Type B pancreatic cell (in vitro differentiated cells): ENCODE results near the gene DTNBP1. TPM values are rescaled to one million over a fixed set of nuclear protein-coding genes. Genes with fewer than 3 reads are reported as not detected.

Experiments
- DNase-seq: peaks from one replicate; pipeline ENCODE4 v3.0.0; 2021; ENCODE audit warnings: mixed read lengths; ENCODE audit not compliant: unreplicated experiment; ENCODE audit errors: extremely low spot score
- H3K27ac Mint-ChIP-seq: 2 replicates; pipeline ENCODE4 v1.8.0; 2021; ENCODE audit warnings: mild to moderate bottlenecking, mixed read lengths
- H3K27me3 Mint-ChIP-seq: 2 replicates; pipeline ENCODE4 v1.8.0; 2021; ENCODE audit warnings: mixed read lengths
- H3K36me3 Mint-ChIP-seq: 2 replicates; pipeline ENCODE4 v1.8.0; 2021; ENCODE audit warnings: mixed read lengths
- H3K4me1 Mint-ChIP-seq: one replicate; pipeline ENCODE4 v1.8.0; 2021; ENCODE audit warnings: mixed read lengths; ENCODE audit not compliant: unreplicated experiment
- H3K4me3 Mint-ChIP-seq: 2 replicates; pipeline ENCODE4 v1.8.0; 2021; ENCODE audit warnings: mild to moderate bottlenecking, mixed read lengths
- H3K9me3 Mint-ChIP-seq: 2 replicates; pipeline ENCODE4 v1.8.0; 2021; ENCODE audit warnings: mixed read lengths
- CTCF ChIP-seq: fragments of 200-600 bp; sonication (generic); conservative IDR thresholded peaks from 2 replicates; pipeline ENCODE4 v1.5.0; 2021; ENCODE audit warnings: antibody characterized with exemption, mild to moderate bottlenecking
- total RNA-seq: library from RNA; stranded (reverse); gene quantifications from 2 replicates; pipeline ENCODE4 v1.2.1, GENCODE V29; 2021; ENCODE audit warnings: low replicate concordance

Gene DTNBP1
- total RNA-seq, 1 donor from 2014 or later = 11.6 TPM

GRCh38 chr6:15616261-15616660 is 46.6 kb downstream of the DTNBP1 start:
- Mint-ChIP-seq H3K27ac (no peak overlapping the region), H3K4me3 (no peak overlapping the region), H3K27me3 (no peaks in the 10 kb centered on the region), H3K4me1 (peaks cover 14% of the 10 kb centered on the region), H3K36me3 (peaks cover 23% of the 10 kb centered on the region), H3K9me3 (no peaks in the 10 kb centered on the region)
- no peak for TF ChIP-seq CTCF
- no peak for DNase-seq

- Mint-ChIP-seq H3K27ac (peak overlapping the region; percentile 43), H3K4me1 (peaks cover 9% of the 10 kb centered on the region), H3K27me3 (no peaks in the 10 kb centered on the region), H3K36me3 (peaks cover 24% of the 10 kb centered on the region), H3K9me3 (no peaks in the 10 kb centered on the region), H3K4me3 (no peak overlapping the region)
- no peak for TF ChIP-seq CTCF
- no peak for DNase-seq
These were observed 47.0 kb downstream of the DTNBP1 start for GRCh38 chr6:15615802-15616201.

- no peaks in the 10 kb centered on the region for H3K27me3 Mint-ChIP-seq
- H3K27ac Mint-ChIP-seq = no peak overlapping the region
- TF ChIP-seq CTCF = no peak
- no peak for DNase-seq
- H3K4me3 Mint-ChIP-seq = no peak overlapping the region
- peaks cover 9% of the 10 kb centered on the region for H3K4me1 Mint-ChIP-seq
- peaks cover 24% of the 10 kb centered on the region for H3K36me3 Mint-ChIP-seq
- H3K9me3 Mint-ChIP-seq = no peaks in the 10 kb centered on the region
These were observed 48.6 kb downstream of the DTNBP1 start for GRCh38 chr6:15614277-15614676.

DNA sequence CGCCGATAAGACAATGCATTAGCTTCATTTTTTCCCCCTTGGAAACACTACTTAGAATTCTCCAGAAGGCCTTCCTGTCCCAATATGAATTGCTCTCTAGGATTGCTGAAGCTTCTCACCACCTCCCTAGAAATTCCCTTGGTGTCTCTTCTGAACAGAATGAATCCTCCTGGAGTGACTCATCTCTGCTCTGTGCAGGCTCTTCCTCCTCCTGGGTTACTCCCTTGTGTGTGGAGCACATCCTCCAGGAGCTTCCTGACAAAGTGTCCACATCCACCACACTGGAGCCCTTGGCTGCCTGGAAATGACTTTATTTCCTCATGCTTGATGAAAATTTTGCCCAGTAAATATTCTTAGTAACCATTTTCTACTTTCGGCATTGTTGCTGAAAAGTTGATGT is 54.4 kb downstream of the DTNBP1 start:
- H3K27me3 Mint-ChIP-seq = no peaks in the 10 kb centered on the region
- H3K27ac Mint-ChIP-seq = no peak overlapping the region
- no peak overlapping the region for H3K4me3 Mint-ChIP-seq
- H3K36me3 Mint-ChIP-seq = peaks cover 10% of the 10 kb centered on the region
- no peak for DNase-seq
- H3K9me3 Mint-ChIP-seq = no peaks in the 10 kb centered on the region
- H3K4me1 Mint-ChIP-seq = no peaks in the 10 kb centered on the region
- TF ChIP-seq CTCF = no peak

DNA sequence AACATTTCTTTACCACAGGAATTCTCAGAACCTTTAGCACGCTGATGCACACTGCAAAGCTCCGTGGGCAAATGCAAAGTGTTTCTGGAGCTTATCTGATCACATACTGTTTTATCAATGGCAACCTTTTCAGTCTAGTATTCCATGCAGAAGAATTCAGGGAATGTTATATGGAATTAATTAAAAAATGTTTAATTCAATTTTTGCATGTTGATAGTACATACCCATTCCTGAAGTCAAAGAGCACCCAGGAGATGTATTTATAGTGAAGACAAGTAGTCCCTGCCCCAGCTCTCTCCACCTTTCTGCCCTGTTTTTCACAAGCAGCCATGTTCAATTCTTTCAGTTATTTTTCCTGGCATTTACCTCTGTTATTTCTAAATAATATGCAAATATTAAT is 55.2 kb downstream of the DTNBP1 start:
- Mint-ChIP-seq H3K4me1 (no peaks in the 10 kb centered on the region), H3K36me3 (peaks cover 8% of the 10 kb centered on the region), H3K27ac (no peak overlapping the region), H3K27me3 (no peaks in the 10 kb centered on the region), H3K9me3 (no peaks in the 10 kb centered on the region), H3K4me3 (no peak overlapping the region)
- TF ChIP-seq CTCF = no peak
- DNase-seq = no peak

DNA sequence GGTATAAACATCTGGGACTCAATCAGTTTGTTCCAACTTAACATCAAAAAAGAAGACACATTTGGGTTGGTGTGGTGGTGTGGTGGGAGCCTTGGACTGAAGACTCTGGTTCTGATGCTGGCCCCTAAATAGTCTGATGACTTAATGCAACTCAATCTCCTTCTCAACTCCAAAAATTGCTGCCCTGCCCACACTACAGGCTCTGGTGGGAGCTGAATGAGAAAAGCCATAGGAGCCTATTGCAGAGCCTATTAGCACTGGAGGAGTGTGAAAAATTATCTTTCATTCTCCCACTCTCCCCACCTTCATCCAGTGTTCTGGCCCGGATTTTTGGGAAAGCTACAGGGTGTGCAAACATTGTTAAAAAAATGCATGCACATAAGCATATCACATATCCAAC is 56.5 kb downstream of the DTNBP1 start:
- no peaks in the 10 kb centered on the region for H3K4me1 Mint-ChIP-seq
- no peak overlapping the region for H3K4me3 Mint-ChIP-seq
- no peaks in the 10 kb centered on the region for H3K27me3 Mint-ChIP-seq
- no peak for DNase-seq
- H3K27ac Mint-ChIP-seq = no peak overlapping the region
- H3K36me3 Mint-ChIP-seq = peaks cover 2% of the 10 kb centered on the region
- H3K9me3 Mint-ChIP-seq = no peaks in the 10 kb centered on the region
- no peak for TF ChIP-seq CTCF
